H1 (cell line): ENCODE data around the gene FGGY. TPM values are rescaled to one million over a fixed set of nuclear protein-coding genes. Genes with fewer than 3 reads are reported as not detected.

ENCODE experiments used
- CTCF ChIA-PET: fragments of 300-600 bp; sonication (Branson Sonifier 250); formaldehyde crosslinking; loops from one replicate; lab custom pipeline; 2021; ENCODE audit not compliant: partially characterized antibody; lab: Charles Lee
- POLR2A ChIA-PET: fragments of 300-600 bp; sonication (Branson Sonifier 250); formaldehyde crosslinking; loops from one replicate; lab custom pipeline; 2021; ENCODE audit warnings: inconsistent platforms; ENCODE audit not compliant: partially characterized antibody; lab: Charles Lee
- DNase-seq, 2 experiments: peaks; one replicate each; pipeline versions ENCODE4 v3.0.0 to v3.0.0-alpha.2; 2010 to 2022; ENCODE audit warnings: low spot score in 2 of 2, low read depth in 1 of 2, mixed read lengths in 1 of 2
- FAIRE-seq: peaks from 2 replicates; lab custom pipeline; 2011; peaks lifted over from hg19 to GRCh38; lab: Jason Lieb, UNC
- H2AFZ ChIP-seq: 2 replicates; pipeline ENCODE4 v1.8.1; 2012; ENCODE audit warnings: low read length, inconsistent platforms
- H2AK5ac ChIP-seq: 2 replicates; pipeline ENCODE4 v1.6.1; 2013; ENCODE audit warnings: low read depth, low read length
- H2BK120ac ChIP-seq: replicated peaks from 2 replicates; pipeline ENCODE3; 2013; ENCODE audit warnings: low read depth, low read length, inconsistent platforms
- H2BK12ac ChIP-seq: 2 replicates; pipeline ENCODE4 v1.6.1; 2013; ENCODE audit warnings: low read depth, low read length
- H2BK15ac ChIP-seq: 2 replicates; pipeline ENCODE4 v1.6.1; 2013; ENCODE audit warnings: low read length
- H2BK20ac ChIP-seq: 2 replicates; pipeline ENCODE4 v1.6.1; 2013; ENCODE audit warnings: low read length
- H2BK5ac ChIP-seq: 2 replicates; pipeline ENCODE4 v1.6.1; 2013; ENCODE audit warnings: low read depth, low read length
- H3K14ac ChIP-seq: 2 replicates; pipeline ENCODE4 v1.6.1; 2013; ENCODE audit warnings: inconsistent platforms; ENCODE audit not compliant: insufficient read length
- H3K18ac ChIP-seq: 2 replicates; pipeline ENCODE4 v1.6.1; 2013; ENCODE audit warnings: low read length; ENCODE audit errors: extremely low read depth
- H3K23ac ChIP-seq: 2 replicates; pipeline ENCODE4 v1.6.1; 2013; ENCODE audit warnings: inconsistent platforms; ENCODE audit not compliant: insufficient read length
- H3K23me2 ChIP-seq: 2 replicates; pipeline ENCODE4 v1.6.1; 2013; ENCODE audit warnings: low read depth, low read length
- H3K27ac ChIP-seq: 2 replicates; pipeline ENCODE4 v1.6.1; 2011; ENCODE audit warnings: low read depth, low read length, inconsistent platforms
- H3K27me3 ChIP-seq, 4 experiments: replicated peaks in 1 of 4; 1 replicate in 1 of 4; 2 replicates in 3 of 4; pipeline versions ENCODE4 v1.6.1 to v1.8.1; 2011 to 2013; ENCODE audit warnings: low read length in 3 of 4, mild to moderate bottlenecking in 3 of 4, inconsistent platforms in 2 of 4, mixed read lengths in 2 of 4, moderate library complexity in 1 of 4; ENCODE audit not compliant: control insufficient read depth in 3 of 4, insufficient read depth in 3 of 4; ENCODE audit errors: extremely low read depth in 1 of 4
- H3K36me3 ChIP-seq, 4 experiments: 2 replicates each; pipeline versions ENCODE4 v1.6.1 to v1.8.1; 2011 to 2013; ENCODE audit warnings: mild to moderate bottlenecking in 4 of 4, low read length in 3 of 4, moderate library complexity in 2 of 4, control low read depth in 1 of 4, inconsistent platforms in 1 of 4; ENCODE audit not compliant: insufficient read depth in 4 of 4, control insufficient read depth in 2 of 4
- H3K4ac ChIP-seq: replicated peaks from 2 replicates; pipeline ENCODE3; 2013; ENCODE audit warnings: low read length, low read depth, mixed read lengths, inconsistent platforms; ENCODE audit not compliant: insufficient read length
- H3K4me1 ChIP-seq, 4 experiments: replicated peaks in 1 of 4; 1 replicate in 1 of 4; 2 replicates in 3 of 4; pipeline versions ENCODE4 v1.6.1 to v1.8.1; 2011 to 2013; ENCODE audit warnings: low read length in 3 of 4, inconsistent platforms in 2 of 4, mixed read lengths in 1 of 4; ENCODE audit not compliant: insufficient read depth in 4 of 4, control insufficient read depth in 3 of 4
- H3K4me2 ChIP-seq, 2 experiments: 2 replicates each; pipeline versions ENCODE4 v1.6.1 to v1.8.1; 2011 to 2013; ENCODE audit warnings: low read depth in 2 of 2, low read length in 2 of 2, control low read depth in 1 of 2, inconsistent platforms in 1 of 2, mild to moderate bottlenecking in 1 of 2; ENCODE audit not compliant: insufficient read depth in 1 of 2
- H3K4me3 ChIP-seq, 4 experiments: fragments of 200-600, 300-600 bp in 1 of 4; sonication (generic), shearing (Covaris generic), sonication (Bioruptor Twin) in 1 of 4; 2 replicates each; pipeline versions ENCODE4 v1.5.1 to v1.8.1; 2011 to 2016; ENCODE audit warnings: low read length in 4 of 4, low read depth in 3 of 4, control low read depth in 2 of 4, inconsistent platforms in 2 of 4, mild to moderate bottlenecking in 2 of 4, mixed read lengths in 1 of 4, moderate library complexity in 1 of 4; ENCODE audit not compliant: insufficient read depth in 2 of 4; ENCODE audit errors: extremely low read depth in 1 of 4
- H3K56ac ChIP-seq: replicated peaks from 2 replicates; pipeline ENCODE3; 2013; ENCODE audit warnings: low read depth, mild to moderate bottlenecking, mixed read lengths, low read length, inconsistent platforms; ENCODE audit not compliant: insufficient read length
- H3K79me1 ChIP-seq: 2 replicates; pipeline ENCODE4 v1.6.1; 2013; ENCODE audit warnings: low read depth, low read length, control low read depth
- H3K79me2 ChIP-seq, 2 experiments: 2 replicates each; pipeline versions ENCODE4 v1.6.1 to v1.8.1; 2012 to 2013; ENCODE audit warnings: low read length in 2 of 2, mild to moderate bottlenecking in 2 of 2, inconsistent platforms in 1 of 2; ENCODE audit not compliant: insufficient read depth in 2 of 2, control insufficient read depth in 1 of 2
- H3K9ac ChIP-seq, 4 experiments: replicated peaks in 1 of 4; 1 replicate in 1 of 4; 2 replicates in 3 of 4; pipeline versions ENCODE4 v1.6.1 to v1.8.1; 2011 to 2013; ENCODE audit warnings: low read depth in 3 of 4, low read length in 3 of 4, control low read depth in 2 of 4, mild to moderate bottlenecking in 2 of 4, moderate library complexity in 2 of 4, inconsistent platforms in 1 of 4; ENCODE audit errors: extremely low read depth in 1 of 4
- H3K9me3 ChIP-seq, 2 experiments: 2 replicates each; pipeline versions ENCODE4 v1.6.1 to v1.8.1; 2012 to 2013; ENCODE audit warnings: mild to moderate bottlenecking in 2 of 2, moderate library complexity in 2 of 2, control low read depth in 1 of 2, inconsistent platforms in 1 of 2, low read depth in 1 of 2, low read length in 1 of 2, mixed read lengths in 1 of 2; ENCODE audit not compliant: insufficient read depth in 2 of 2
- H4K20me1 ChIP-seq, 2 experiments: replicated peaks in 1 of 2; 2 replicates each; pipeline versions ENCODE3 to v1.8.1; 2011 to 2013; ENCODE audit warnings: inconsistent platforms in 2 of 2, low read length in 2 of 2, mild to moderate bottlenecking in 1 of 2; ENCODE audit not compliant: insufficient read depth in 2 of 2, control insufficient read depth in 1 of 2
- H4K5ac ChIP-seq: 2 replicates; pipeline ENCODE4 v1.6.1; 2013; ENCODE audit warnings: low read length, low read depth, mixed read lengths, inconsistent platforms; ENCODE audit not compliant: insufficient read length
- H4K8ac ChIP-seq: 2 replicates; pipeline ENCODE4 v1.8.0; 2013; ENCODE audit warnings: mild to moderate bottlenecking, moderate library complexity, low read length, inconsistent platforms; ENCODE audit not compliant: insufficient read depth; ENCODE audit errors: extremely low read depth
- H4K91ac ChIP-seq: replicated peaks from 2 replicates; pipeline ENCODE3; 2013; ENCODE audit warnings: low read length, mixed read lengths, inconsistent platforms; ENCODE audit not compliant: insufficient read length
- ASH2L ChIP-seq: fragments of 200-600, 300-600 bp; sonication (generic); IDR thresholded peaks from one replicate; pipeline ENCODE4 v1.7.1; 2017; ENCODE audit warnings: low read length
- CTBP2 ChIP-seq: IDR thresholded peaks from 2 replicates; pipeline ENCODE4 v1.7.0; 2011; ENCODE audit warnings: borderline replicate concordance, mild to moderate bottlenecking, moderate library complexity, mixed read lengths, low read length; ENCODE audit not compliant: insufficient read depth, insufficient read length
- CTCF ChIP-seq, 3 experiments: IDR thresholded peaks; 1 replicate in 2 of 3; 2 replicates in 1 of 3; pipeline versions ENCODE4 v1.5.1 to v1.6.1; 2011; ENCODE audit warnings: low read length in 3 of 3, mild to moderate bottlenecking in 3 of 3, inconsistent platforms in 2 of 3, low read depth in 1 of 3, moderate library complexity in 1 of 3; ENCODE audit not compliant: insufficient read depth in 1 of 3; ENCODE audit errors: control extremely low read depth in 1 of 3
- FOSL1 ChIP-seq: IDR thresholded peaks from 2 replicates; pipeline ENCODE4 v1.6.1; 2011; ENCODE audit warnings: mild to moderate bottlenecking, low read depth, low read length, moderate library complexity; ENCODE audit not compliant: insufficient read depth
- GTF2F1 ChIP-seq: IDR thresholded peaks from 2 replicates; pipeline ENCODE4 v1.6.1; 2012; ENCODE audit warnings: low read depth, low read length, improper control_type of control experiment, borderline replicate concordance
- KDM1A ChIP-seq: fragments of 200-600, 300-600 bp; sonication (generic); IDR thresholded peaks from 2 replicates; pipeline ENCODE4 v1.7.1; 2016; ENCODE audit warnings: mild to moderate bottlenecking, low read length, borderline replicate concordance
- KDM4A ChIP-seq: IDR thresholded peaks from one replicate; pipeline ENCODE4 v1.7.1; 2012; ENCODE audit warnings: low read depth, mild to moderate bottlenecking, moderate library complexity, low read length, inconsistent platforms; ENCODE audit not compliant: severe bottlenecking
- SAP30 ChIP-seq: fragments of 300-600 bp; sonication (generic); IDR thresholded peaks from 2 replicates; pipeline ENCODE4 v1.7.1; 2012; ENCODE audit warnings: low read length, moderate library complexity, mild to moderate bottlenecking, inconsistent platforms; ENCODE audit not compliant: insufficient read depth, insufficient replicate concordance
- TAF7 ChIP-seq: optimal IDR thresholded peaks from 2 replicates; pipeline ENCODE3; 2011; ENCODE audit warnings: low read depth, mild to moderate bottlenecking, inconsistent platforms, low read length, moderate library complexity, borderline replicate concordance
- USF2 ChIP-seq: IDR thresholded peaks from 2 replicates; pipeline ENCODE4 v1.6.1; 2011; ENCODE audit warnings: low read length, improper control_type of control experiment
- WGBS, 2 experiments: shearing (Covaris generic) in 1 of 2; methylation state at CpG; one replicate each; pipeline versions ENCODE4 v1.1.6 to v1.1.7; 2013 to 2015; ENCODE audit warnings: low lambda C conversion rate in 2 of 2, mixed read lengths in 2 of 2, inconsistent platforms in 1 of 2, low coverage in 1 of 2, missing lambda C conversion rate in 1 of 2; ENCODE audit not compliant: insufficient replicate concordance in 2 of 2, insufficient coverage in 1 of 2, insufficient read length in 1 of 2; ENCODE audit errors: extremely low coverage in 1 of 2, missing lambda C conversion rate in 1 of 2; 5-methylcytosine and 5-hydroxymethylcytosine counted together
- polyA plus RNA-seq, 7 experiments: library from polyadenylated mRNA; depleted of rRNA in 3 of 7; stranded (reverse) in 5 of 7; unstranded in 2 of 7; fragments of >200 nt in 5 of 7; fragments of 200-250 nt in 2 of 7; gene quantifications; 1 replicate in 5 of 7; 2 replicates in 1 of 7; 4 replicates in 1 of 7; pipeline versions ENCODE4 v1.2.1 to v1.2.3, GENCODE V29; 2011 to 2013; ENCODE audit warnings: missing spikeins in 2 of 7, mixed read lengths in 2 of 7
- total RNA-seq: library from RNA; stranded (reverse); fragmentation: NEBNext Ultra II Directional; extraction: Animal tissue kit (Norgen Biotek cat#: 25700); gene quantifications from 2 replicates; pipeline ENCODE4 v1.2.1, GENCODE V29; 2021

FGGY gene
- total and polyA plus RNA-seq, 2 of the 8 experiments (the other 6 are each of a cell fraction or from before 2014, with no cell fraction given) = 10.3 to 12.5 TPM

DNA sequence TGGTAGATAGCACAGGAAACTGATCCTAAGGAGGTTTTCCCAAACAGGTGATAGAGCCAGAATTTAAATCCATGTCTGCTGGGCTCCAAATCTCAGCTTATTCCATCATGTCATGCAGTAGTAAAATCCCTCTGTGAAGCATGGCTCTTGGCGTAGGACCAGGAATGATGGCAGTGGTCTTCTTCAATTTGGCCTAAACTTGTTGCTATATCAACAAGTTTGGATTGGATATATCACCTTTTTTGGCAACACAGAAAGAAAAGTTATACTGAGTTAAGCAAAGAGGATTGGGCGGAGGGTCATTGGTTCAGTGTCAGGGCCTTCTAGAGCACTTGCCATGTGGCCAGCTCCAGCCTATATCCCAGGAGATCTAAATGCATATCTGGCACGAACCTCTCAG lies 52.2 kb downstream of the FGGY start:
- no peak overlapping the region for H3K23ac ChIP-seq
- no peak overlapping the region for H3K18ac ChIP-seq
- no peak for FAIRE-seq
- no peak overlapping the region for H3K4me2 ChIP-seq
- H4K8ac ChIP-seq = no peak overlapping the region
- DNase-seq = no peak
- no peak overlapping the region for H3K14ac ChIP-seq
- H3K9me3 ChIP-seq = no peaks in the 10 kb centered on the region
- no peak overlapping the region for H2BK120ac ChIP-seq
- no peak overlapping the region for H3K4ac ChIP-seq
- no peaks in the 10 kb centered on the region for H3K27me3 ChIP-seq
- no peak overlapping the region for H2BK12ac ChIP-seq
- no peak overlapping the region for H2AFZ ChIP-seq
- H2BK20ac ChIP-seq = no peak overlapping the region
- no peaks in the 10 kb centered on the region; a peak in 2 of 8 replicates for H3K36me3 ChIP-seq
- no peak overlapping the region for H2AK5ac ChIP-seq
- 96% methylated on average over 3 of the region's 3 CpGs; no CpG with 5 or more reads in 1 of the 2 experiments for WGBS, 2 experiments
- H3K56ac ChIP-seq = no peak overlapping the region
- H4K91ac ChIP-seq = no peak overlapping the region
- no peak overlapping the region for H3K9ac ChIP-seq
- H4K5ac ChIP-seq = no peak overlapping the region
- no peaks in the 10 kb centered on the region for H3K23me2 ChIP-seq
- H3K79me2 ChIP-seq = no peaks in the 10 kb centered on the region
- H2BK15ac ChIP-seq = no peak overlapping the region
- CTCF ChIA-PET = interaction anchor here (0.7 kb wide), 1 partner anchor 540 kb away, joined by 3 read pairs; no protein-coding TSS in a partner anchor
- H3K27ac ChIP-seq = no peak overlapping the region
- POLR2A ChIA-PET = no interaction called here
- no peak overlapping the region for H3K4me3 ChIP-seq
- H4K20me1 ChIP-seq = no peaks in the 10 kb centered on the region
- H3K4me1 ChIP-seq = no peaks in the 10 kb centered on the region
- no peak overlapping the region for H2BK5ac ChIP-seq
- no peaks in the 10 kb centered on the region for H3K79me1 ChIP-seq
- TF ChIP-seq GTF2F1 (no peak), KDM4A (no peak), SAP30 (no peak), TAF7 (no peak), KDM1A (no peak), CTCF (IDR thresholded peaks at IDR 0.05; ENCODE audit: control extremely low read depth in 1 of 3, insufficient read depth in 1 of 3, low read depth in 1 of 3, low read length in 3 of 3) (no peak), FOSL1 (no peak), USF2 (no peak), ASH2L (no peak), CTBP2 (no peak)
